Right lobe of liver (tissue), 4 donors: ENCODE measurements around the gene THSD7B.

Experiments
- CTCF ChIP-seq, 4 donors: fragments of 200-600 bp in 3 of 4; fragments of 450-650 bp in 1 of 4; IDR thresholded peaks; one replicate each; pipeline versions ENCODE4 v1.5.1 to v1.8.0; 2016 to 2022; ENCODE audit warnings: antibody characterized with exemption in 4 of 4, mild to moderate bottlenecking in 2 of 4
- POLR2A ChIP-seq: fragments of 450-650 bp; IDR thresholded peaks from one replicate; pipeline ENCODE4 v1.6.1; 2017; ENCODE audit warnings: antibody characterized with exemption, mild to moderate bottlenecking
- donor health status: DM: no; HTN: no; CAD: no.
- donor health status: DM: no; HTN: no; CAD: no.
- donor health status: DM: no; HTN: yes; CAD: no.

GRCh38 chr2:137336067-137336466 lies 570.7 kb downstream of the THSD7B start:
- no peak for TF ChIP-seq CTCF (IDR thresholded peaks at IDR 0.05)
- no peak for TF ChIP-seq POLR2A
